ENCODE data around the gene RAD51B. TPM values are rescaled to one million over a fixed set of nuclear protein-coding genes. Genes with fewer than 3 reads are reported as not detected.

Gene RAD51B
- total and polyA plus RNA-seq, 4 donors: 2.8 to 39.6 (median 13.3) TPM; not detected in 1

- no peak for ATAC-seq (ENCODE audit: low FRiP score)
Observed at GRCh38 chr14:68450391-68451120, 631.0 kb downstream of the RAD51B start.

GRCh38 chr14:68451696-68452373 is 632.3 kb downstream of the RAD51B start:
- no peak overlapping the region for H3K27ac ChIP-seq (ENCODE audit: low read depth in 1 of 2, low read length in 2 of 2)
- peaks cover 0 to 5% of the 10 kb centered on the region in 2 donors for H3K4me1 ChIP-seq (ENCODE audit: control insufficient read depth in 1 of 2, insufficient read depth in 2 of 2, low read length in 2 of 2)
- no peak overlapping the region for H3K4me3 ChIP-seq (ENCODE audit: low read length in 2 of 2)
- 41 to 54% methylated on average over 4 of the region's 4 CpGs for WGBS, 2 donors
- ATAC-seq (ENCODE audit: low FRiP score) (peak; percentile 80), DNase-seq (peak in 1 of 2 donors; percentile 41)
- H3K36me3 ChIP-seq (ENCODE audit: control insufficient read depth in 1 of 2, insufficient read depth in 2 of 2, low read length in 1 of 2): no peaks in the 10 kb centered on the region
- no peaks in the 10 kb centered on the region for H3K27me3 ChIP-seq (ENCODE audit: control insufficient read depth in 1 of 2, insufficient read depth in 2 of 2, low read length in 1 of 2)
- H3K9me3 ChIP-seq (ENCODE audit: control insufficient read depth, low read length): peaks cover 2% of the 10 kb centered on the region
- intact Hi-C loops (cut with DNase I): no loop called here

More at GRCh38 chr14:68450391-68451120, 631.0 kb downstream of the RAD51B start:
- intact Hi-C loops (cut with DNase I): no loop called here
- no peak overlapping the region for H3K4me3 ChIP-seq (ENCODE audit: low read length in 2 of 2)
- peaks cover 2% of the 10 kb centered on the region for H3K9me3 ChIP-seq (ENCODE audit: control insufficient read depth, low read length)
- no peak overlapping the region for H3K27ac ChIP-seq (ENCODE audit: low read depth in 1 of 2, low read length in 2 of 2)
- peaks cover 0 to 5% of the 10 kb centered on the region in 2 donors for H3K4me1 ChIP-seq (ENCODE audit: control insufficient read depth in 1 of 2, insufficient read depth in 2 of 2, low read length in 2 of 2)
- no peak for DNase-seq
- 91 to 94% methylated on average over 11 of the region's 11 CpGs for WGBS, 2 donors
- H3K27me3 ChIP-seq (ENCODE audit: control insufficient read depth in 1 of 2, insufficient read depth in 2 of 2, low read length in 1 of 2): no peaks in the 10 kb centered on the region
- no peaks in the 10 kb centered on the region for H3K36me3 ChIP-seq (ENCODE audit: control insufficient read depth in 1 of 2, insufficient read depth in 2 of 2, low read length in 1 of 2)

- ATAC-seq (ENCODE audit: low FRiP score) (no peak), DNase-seq (no peak)
- peaks cover 2% of the 10 kb centered on the region for H3K9me3 ChIP-seq (ENCODE audit: control insufficient read depth, low read length)
- no peak overlapping the region for H3K27ac ChIP-seq (ENCODE audit: low read depth in 1 of 2, low read length in 2 of 2)
- H3K27me3 ChIP-seq (ENCODE audit: control insufficient read depth in 1 of 2, insufficient read depth in 2 of 2, low read length in 1 of 2): no peaks in the 10 kb centered on the region
- WGBS, 2 donors: 66 to 70% methylated on average over 1 of the region's 1 CpG
- H3K4me3 ChIP-seq (ENCODE audit: low read length in 2 of 2): no peak overlapping the region
- intact Hi-C loops (cut with DNase I): no loop called here
- H3K4me1 ChIP-seq (ENCODE audit: control insufficient read depth in 1 of 2, insufficient read depth in 2 of 2, low read length in 2 of 2): peaks cover 10 to 11% of the 10 kb centered on the region in 2 donors
- no peaks in the 10 kb centered on the region for H3K36me3 ChIP-seq (ENCODE audit: control insufficient read depth in 1 of 2, insufficient read depth in 2 of 2, low read length in 1 of 2)
Observed at GRCh38 chr14:68458253-68458652, 638.7 kb downstream of the RAD51B start.

GRCh38 chr14:68458840-68459469 is 639.4 kb downstream of the RAD51B start:
- Histone ChIP-seq H3K4me3 (ENCODE audit: low read length in 2 of 2) (no peak overlapping the region), H3K36me3 (ENCODE audit: control insufficient read depth in 1 of 2, insufficient read depth in 2 of 2, low read length in 1 of 2) (no peaks in the 10 kb centered on the region), H3K27ac (ENCODE audit: low read depth in 1 of 2, low read length in 2 of 2) (peak overlapping the region; percentile 69 to 85), H3K27me3 (ENCODE audit: control insufficient read depth in 1 of 2, insufficient read depth in 2 of 2, low read length in 1 of 2) (no peaks in the 10 kb centered on the region), H3K4me1 (ENCODE audit: control insufficient read depth in 1 of 2, insufficient read depth in 2 of 2, low read length in 2 of 2) (peaks cover 10 to 11% of the 10 kb centered on the region in 2 donors), H3K9me3 (ENCODE audit: control insufficient read depth, low read length) (peaks cover 2% of the 10 kb centered on the region)
- 5 to 7% methylated on average over 5 of the region's 5 CpGs for WGBS, 2 donors
- intact Hi-C loops (cut with DNase I): no loop called here
- ATAC-seq (ENCODE audit: low FRiP score): peak; percentile 59
- DNase-seq: peak in 1 of 2 donors; percentile 74

GRCh38 chr14:68459480-68460136 is 640.0 kb downstream of the RAD51B start:
- WGBS, 2 donors: 5 to 10% methylated on average over 5 of the region's 5 CpGs
- intact Hi-C loops (cut with DNase I): loop anchor here in 1 of 2 donors (5.0 kb wide), 2 partner anchors 67 to 333 kb away; partner anchors contain the start of gene ZFP36L1
- Histone ChIP-seq H3K9me3 (ENCODE audit: control insufficient read depth, low read length) (peaks cover 2% of the 10 kb centered on the region), H3K36me3 (ENCODE audit: control insufficient read depth in 1 of 2, insufficient read depth in 2 of 2, low read length in 1 of 2) (no peaks in the 10 kb centered on the region), H3K4me1 (ENCODE audit: control insufficient read depth in 1 of 2, insufficient read depth in 2 of 2, low read length in 2 of 2) (peaks cover 10 to 11% of the 10 kb centered on the region in 2 donors), H3K27me3 (ENCODE audit: control insufficient read depth in 1 of 2, insufficient read depth in 2 of 2, low read length in 1 of 2) (no peaks in the 10 kb centered on the region), H3K4me3 (ENCODE audit: low read length in 2 of 2) (no peak overlapping the region), H3K27ac (ENCODE audit: low read depth in 1 of 2, low read length in 2 of 2) (peak overlapping the region; percentile 69 to 85)
- DNase-seq (no peak), ATAC-seq (ENCODE audit: low FRiP score) (no peak)

- no peaks in the 10 kb centered on the region for H3K36me3 ChIP-seq (ENCODE audit: control insufficient read depth in 1 of 2, insufficient read depth in 2 of 2, low read length in 1 of 2)
- H3K4me1 ChIP-seq (ENCODE audit: control insufficient read depth in 1 of 2, insufficient read depth in 2 of 2, low read length in 2 of 2): peaks cover 10 to 11% of the 10 kb centered on the region in 2 donors
- intact Hi-C loops (cut with DNase I): loop anchor here in 1 of 2 donors (5.0 kb wide), 2 partner anchors 68 to 332 kb away; partner anchors contain the start of gene ZFP36L1
- WGBS, 2 donors: 0 to 8% methylated on average over 1 of the region's 1 CpG
- H3K27me3 ChIP-seq (ENCODE audit: control insufficient read depth in 1 of 2, insufficient read depth in 2 of 2, low read length in 1 of 2): no peaks in the 10 kb centered on the region
- ATAC-seq (ENCODE audit: low FRiP score) (peak; percentile 83), DNase-seq (peak in 1 of 2 donors; percentile 78)
- H3K4me3 ChIP-seq (ENCODE audit: low read length in 2 of 2): no peak overlapping the region
- no peaks in the 10 kb centered on the region for H3K9me3 ChIP-seq (ENCODE audit: control insufficient read depth, low read length)
- H3K27ac ChIP-seq (ENCODE audit: low read depth in 1 of 2, low read length in 2 of 2): peak overlapping the region; percentile 68 to 85
Observed at GRCh38 chr14:68460541-68460940, 641.0 kb downstream of the RAD51B start.

- intact Hi-C loops (cut with DNase I): loop anchor here in 1 of 2 donors (5.0 kb wide), 2 partner anchors 69 to 331 kb away; partner anchors contain the start of gene ZFP36L1
- H3K4me3 ChIP-seq (ENCODE audit: low read length in 2 of 2): no peak overlapping the region
- 59 to 63% methylated on average over 4 of the region's 4 CpGs for WGBS, 2 donors
- no peak for ATAC-seq (ENCODE audit: low FRiP score)
- no peak overlapping the region for H3K27ac ChIP-seq (ENCODE audit: low read depth in 1 of 2, low read length in 2 of 2)
- peaks cover 10 to 11% of the 10 kb centered on the region in 2 donors for H3K4me1 ChIP-seq (ENCODE audit: control insufficient read depth in 1 of 2, insufficient read depth in 2 of 2, low read length in 2 of 2)
- no peaks in the 10 kb centered on the region for H3K36me3 ChIP-seq (ENCODE audit: control insufficient read depth in 1 of 2, insufficient read depth in 2 of 2, low read length in 1 of 2)
- DNase-seq: no peak
- H3K9me3 ChIP-seq (ENCODE audit: control insufficient read depth, low read length): no peaks in the 10 kb centered on the region
- H3K27me3 ChIP-seq (ENCODE audit: control insufficient read depth in 1 of 2, insufficient read depth in 2 of 2, low read length in 1 of 2): no peaks in the 10 kb centered on the region
Observed at GRCh38 chr14:68461086-68461485, 641.5 kb downstream of the RAD51B start.

- Histone ChIP-seq H3K4me1 (ENCODE audit: control insufficient read depth in 1 of 2, insufficient read depth in 2 of 2, low read length in 2 of 2) (peaks cover 14 to 15% of the 10 kb centered on the region in 2 donors), H3K27ac (ENCODE audit: low read depth in 1 of 2, low read length in 2 of 2) (no peak overlapping the region), H3K4me3 (ENCODE audit: low read length in 2 of 2) (no peak overlapping the region), H3K27me3 (ENCODE audit: control insufficient read depth in 1 of 2, insufficient read depth in 2 of 2, low read length in 1 of 2) (no peaks in the 10 kb centered on the region), H3K9me3 (ENCODE audit: control insufficient read depth, low read length) (no peaks in the 10 kb centered on the region), H3K36me3 (ENCODE audit: control insufficient read depth in 1 of 2, insufficient read depth in 2 of 2, low read length in 1 of 2) (no peaks in the 10 kb centered on the region)
- WGBS, 2 donors: 93 to 97% methylated on average over 1 of the region's 1 CpG
- DNase-seq (no peak), ATAC-seq (ENCODE audit: low FRiP score) (no peak)
- intact Hi-C loops (cut with DNase I): loop anchor here in 1 of 2 donors (5.0 kb wide), 2 partner anchors 70 to 330 kb away; partner anchors contain the start of gene ZFP36L1
Observed at GRCh38 chr14:68462683-68463082, 643.1 kb downstream of the RAD51B start.

Data from aorta (tissue), 5 donors.